ENCODE data around the gene KCNJ6.

Gene KCNJ6

GRCh38 chr21:37808261-37808660 is 108.0 kb downstream of the KCNJ6 start:
- DNase-seq: no peak

GRCh38 chr21:37805266-37805665 is 111.0 kb downstream of the KCNJ6 start:
- no peak for DNase-seq

DNA sequence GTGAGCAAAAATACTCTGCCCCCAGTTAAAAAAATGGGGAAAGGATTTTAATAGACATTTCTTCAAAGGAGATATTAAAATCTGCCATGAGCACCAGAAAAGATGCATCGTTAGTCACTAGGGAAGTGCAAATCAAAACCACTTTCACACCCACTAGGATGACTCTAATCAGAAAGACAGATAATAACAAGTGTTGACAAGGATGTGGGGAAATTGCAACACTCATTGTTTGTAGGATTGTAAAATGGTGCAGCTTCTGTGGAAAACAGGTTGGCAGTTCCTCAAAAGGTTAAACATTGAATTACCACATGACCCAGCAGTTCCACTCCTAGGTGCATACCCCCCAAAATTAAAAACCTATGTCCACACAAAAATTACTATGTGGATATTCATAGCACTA is 112.3 kb downstream of the KCNJ6 start:
- no peak for DNase-seq

- DNase-seq: no peak
These were observed 113.1 kb downstream of the KCNJ6 start for GRCh38 chr21:37803101-37803651.

DNA sequence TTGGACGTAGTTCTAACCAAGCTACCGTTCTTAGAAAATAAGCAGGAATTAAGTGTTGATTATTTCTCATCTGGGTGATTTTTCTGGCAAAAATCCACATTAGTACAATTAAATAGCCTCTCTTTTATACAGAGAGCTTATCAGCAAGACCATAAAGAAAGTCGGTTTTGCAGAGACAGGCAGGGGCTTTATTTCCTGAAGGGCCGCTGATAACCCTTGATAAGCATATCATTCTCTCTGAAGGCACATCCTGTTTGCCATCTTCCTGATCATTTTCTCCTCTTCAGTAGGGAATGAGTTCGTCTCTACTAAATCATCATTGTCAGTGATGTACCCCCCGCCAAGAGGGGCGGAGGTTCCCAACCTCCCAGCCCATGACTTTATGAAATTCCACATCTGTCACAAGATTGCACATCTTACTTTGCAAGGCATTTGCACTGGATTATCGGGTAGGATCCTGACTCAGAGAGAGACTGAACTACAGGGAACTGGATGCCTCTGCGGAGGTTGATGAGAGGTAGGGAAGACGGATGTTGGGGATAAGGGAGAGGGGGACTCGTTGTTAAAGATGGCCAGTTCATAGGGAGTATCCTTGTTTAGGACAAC is 115.7 kb downstream of the KCNJ6 start:
- no peak for DNase-seq

DNA sequence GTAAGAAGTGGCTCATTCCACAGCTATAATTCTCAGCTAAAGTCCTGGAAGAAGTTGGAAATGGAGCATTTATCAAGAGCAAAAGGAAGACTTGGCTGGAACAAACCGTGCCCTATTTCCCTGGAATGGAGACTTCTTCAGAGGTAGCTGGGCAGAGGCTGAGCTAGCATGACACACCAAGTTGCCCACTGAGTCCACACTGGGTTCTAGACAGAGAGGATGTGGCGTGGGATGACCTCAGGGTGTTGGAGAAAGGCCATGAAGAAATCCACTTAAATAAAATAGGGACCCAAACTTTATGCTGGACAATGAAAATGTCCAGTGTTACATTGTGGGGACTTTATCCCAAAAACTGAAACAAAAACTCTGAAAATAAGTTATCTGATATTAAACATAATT is 116.2 kb downstream of the KCNJ6 start:
- DNase-seq: no peak

DNA sequence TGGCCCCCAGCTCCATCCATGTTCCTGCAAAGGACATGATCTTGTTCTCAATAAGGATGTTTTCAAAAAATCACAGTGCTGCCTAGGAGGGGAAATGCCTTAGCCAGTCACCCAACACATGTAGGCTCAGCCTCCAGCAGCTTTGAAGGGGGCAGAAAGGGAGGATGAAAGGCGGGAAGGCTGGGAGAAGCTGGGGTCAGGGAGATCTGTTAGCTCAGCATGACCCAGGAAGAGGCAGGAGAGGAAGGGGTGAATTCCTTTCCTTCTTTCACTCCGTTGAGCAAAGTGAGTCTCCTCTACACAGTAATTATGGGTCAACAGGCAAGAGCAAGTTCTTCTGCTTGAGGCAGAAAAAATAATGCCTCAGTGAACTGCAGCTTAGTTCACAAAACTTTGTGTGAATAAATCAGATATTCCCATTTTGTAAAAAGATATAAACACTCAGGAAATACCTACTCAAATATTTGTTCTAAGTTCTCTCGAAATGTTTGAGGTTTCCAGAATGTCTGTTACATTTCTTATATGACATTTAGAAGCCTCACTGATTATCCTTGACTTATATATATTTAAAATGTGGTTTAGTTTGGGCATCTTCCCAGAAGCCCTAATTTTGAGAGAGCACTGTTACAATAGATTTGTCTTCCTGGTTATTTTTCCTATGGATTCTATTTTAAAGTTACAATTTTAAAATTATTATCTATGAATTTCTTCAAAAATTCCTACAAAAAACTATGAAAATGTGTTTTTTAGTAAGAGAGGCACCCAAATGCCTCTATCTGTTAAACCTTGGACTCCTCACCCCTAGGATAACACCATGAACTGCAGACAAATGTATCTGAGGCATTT is 116.8 kb downstream of the KCNJ6 start:
- DNase-seq: no peak

GRCh38 chr21:37797403-37797802 is 118.9 kb downstream of the KCNJ6 start:
- no peak for DNase-seq

DNA sequence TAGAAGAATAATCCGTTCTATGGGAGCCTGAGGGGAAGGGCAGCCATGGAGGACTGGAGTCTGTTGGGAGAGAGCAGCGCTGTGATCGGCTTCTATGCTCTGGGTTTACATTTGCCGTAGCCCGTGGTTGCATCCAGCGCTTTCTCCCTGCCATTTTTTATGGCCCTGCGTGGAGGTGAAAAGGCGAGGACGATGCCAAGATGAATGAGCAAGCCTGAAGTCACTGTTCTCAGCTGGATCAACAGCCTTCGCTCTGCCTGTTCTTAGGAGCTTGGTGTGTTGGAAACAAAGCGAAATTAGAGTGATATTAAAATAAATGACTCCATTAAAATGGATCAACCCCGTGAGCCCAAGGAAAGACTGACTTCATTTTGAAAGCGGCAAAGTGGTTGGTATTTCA is 120.2 kb downstream of the KCNJ6 start:
- DNase-seq: no peak

- no peak for DNase-seq
These were observed 122.6 kb downstream of the KCNJ6 start for GRCh38 chr21:37793660-37794059.

DNA sequence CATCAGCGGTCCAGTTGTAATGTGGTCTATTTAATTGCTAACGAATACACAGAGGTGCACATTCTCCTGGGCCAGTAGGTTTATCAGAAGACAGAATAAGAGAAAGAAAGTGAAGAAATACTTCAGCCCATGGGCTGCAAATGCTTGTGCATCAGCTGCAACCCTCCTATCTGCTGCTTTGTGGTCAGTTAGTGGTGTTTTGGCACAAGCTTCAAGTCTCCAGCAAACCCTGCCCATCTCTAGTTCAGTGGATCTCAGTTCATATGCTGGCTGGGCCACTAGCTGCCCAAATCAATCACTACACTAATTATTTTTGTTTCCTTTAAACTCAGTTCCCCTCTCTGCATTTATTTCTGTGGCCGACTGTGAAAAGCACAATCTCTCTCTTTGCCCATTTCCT is 124.2 kb downstream of the KCNJ6 start:
- no peak for DNase-seq

- no peak for DNase-seq
These were observed 125.4 kb downstream of the KCNJ6 start for GRCh38 chr21:37790905-37791304.

DNA sequence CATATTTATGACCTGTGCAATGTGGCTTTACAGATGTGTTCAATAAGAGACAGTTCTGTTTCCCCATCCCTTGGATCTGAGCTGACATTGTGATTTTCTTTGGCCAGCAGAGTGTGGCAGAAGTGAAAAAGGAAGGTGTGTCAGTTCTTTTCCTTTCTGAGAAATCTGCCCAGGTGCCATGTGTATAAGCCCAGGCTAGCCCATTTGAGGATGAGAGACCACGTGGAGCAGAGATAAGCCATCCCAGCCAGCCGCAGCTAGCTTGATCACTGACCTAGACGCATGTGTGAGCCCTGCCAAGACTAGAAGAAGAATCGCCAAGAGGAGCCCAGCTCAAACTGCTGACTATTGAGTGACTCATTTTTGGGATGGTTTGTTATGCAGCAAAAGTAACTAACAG is 127.8 kb downstream of the KCNJ6 start:
- no peak for DNase-seq

DNA sequence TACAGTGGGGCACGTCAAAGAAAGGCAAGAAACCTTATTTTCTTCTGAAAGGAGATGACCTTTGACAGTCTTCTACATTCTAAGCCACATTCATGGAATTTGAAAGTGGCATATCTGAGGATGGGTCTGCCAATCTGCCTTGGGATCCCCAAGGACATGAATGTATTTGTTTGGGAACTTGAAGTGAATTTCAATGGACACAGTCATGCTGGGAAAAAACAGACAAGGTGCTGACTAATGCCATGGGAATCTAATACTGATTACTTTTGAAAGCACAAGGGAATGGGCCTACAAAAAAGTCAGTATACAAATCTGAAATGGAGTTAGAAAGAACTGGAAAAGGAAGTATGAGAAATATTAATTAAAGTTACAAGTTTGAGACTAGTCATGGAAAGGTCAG is 128.8 kb downstream of the KCNJ6 start:
- DNase-seq: no peak

GRCh38 chr21:37784591-37785318 is 131.5 kb downstream of the KCNJ6 start:
- DNase-seq: no peak

DNA sequence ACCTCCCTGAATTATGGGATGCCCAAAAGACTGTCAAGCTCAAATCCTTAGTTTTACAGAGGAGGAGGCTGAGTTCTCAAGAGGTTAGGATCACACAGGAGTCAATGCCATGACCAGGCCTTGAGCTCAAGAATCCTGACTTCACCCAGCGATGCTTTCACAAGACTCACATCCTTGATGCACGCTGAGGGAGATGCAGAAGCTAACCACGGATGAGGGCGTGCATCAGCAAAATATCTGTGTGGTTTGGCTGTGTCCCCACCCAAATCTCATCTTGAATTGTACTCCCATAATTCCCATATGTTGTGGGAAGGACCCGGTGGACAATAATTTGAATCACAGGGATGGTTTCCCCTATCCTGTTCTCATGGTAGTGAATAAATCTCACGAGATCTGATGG is 133.2 kb downstream of the KCNJ6 start:
- DNase-seq: no peak

- DNase-seq: no peak
These were observed 135.0 kb downstream of the KCNJ6 start for GRCh38 chr21:37780991-37781983.

- DNase-seq: no peak
These were observed 145.1 kb downstream of the KCNJ6 start for GRCh38 chr21:37771181-37771580.

DNA sequence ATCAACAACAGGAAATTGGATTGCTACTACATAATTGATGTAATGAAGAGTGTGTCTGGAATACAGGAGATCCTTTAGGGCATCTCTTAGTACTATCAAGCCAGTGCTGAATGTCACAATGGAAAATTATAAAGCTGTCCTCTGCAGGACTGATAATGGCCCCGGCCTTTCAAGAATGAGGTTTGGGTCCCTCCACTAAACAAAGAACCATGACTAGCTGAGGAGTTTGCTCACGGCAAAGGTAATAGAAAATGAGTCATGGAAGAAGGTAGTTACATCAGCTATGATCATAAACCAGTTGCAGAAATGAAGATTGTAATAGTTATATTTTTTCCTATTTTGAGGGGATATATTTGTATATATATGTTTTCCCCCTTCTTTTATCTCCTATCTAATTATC is 145.8 kb downstream of the KCNJ6 start:
- DNase-seq: no peak

GRCh38 chr21:37769656-37770055 is 146.6 kb downstream of the KCNJ6 start:
- DNase-seq: no peak

DNA sequence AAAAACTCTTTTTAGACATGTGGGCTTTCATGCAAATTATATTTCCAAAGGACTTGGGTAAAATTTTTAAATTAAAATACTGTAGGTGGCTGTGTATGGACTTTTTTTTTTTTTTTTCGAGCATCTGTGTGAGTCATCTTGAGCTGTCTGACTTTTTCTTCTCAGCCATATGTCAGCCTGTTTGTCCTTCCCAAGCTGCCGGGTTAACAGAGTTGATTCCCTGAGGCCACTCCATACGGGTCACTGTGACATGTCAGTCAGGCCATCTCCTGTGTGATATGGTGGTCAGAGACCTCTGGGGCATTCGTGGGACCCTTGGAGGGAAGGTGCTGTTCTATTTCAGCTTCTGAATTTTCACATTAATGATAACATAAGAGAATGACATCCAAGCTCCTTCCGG is 148.3 kb downstream of the KCNJ6 start:
- no peak for DNase-seq

DNA sequence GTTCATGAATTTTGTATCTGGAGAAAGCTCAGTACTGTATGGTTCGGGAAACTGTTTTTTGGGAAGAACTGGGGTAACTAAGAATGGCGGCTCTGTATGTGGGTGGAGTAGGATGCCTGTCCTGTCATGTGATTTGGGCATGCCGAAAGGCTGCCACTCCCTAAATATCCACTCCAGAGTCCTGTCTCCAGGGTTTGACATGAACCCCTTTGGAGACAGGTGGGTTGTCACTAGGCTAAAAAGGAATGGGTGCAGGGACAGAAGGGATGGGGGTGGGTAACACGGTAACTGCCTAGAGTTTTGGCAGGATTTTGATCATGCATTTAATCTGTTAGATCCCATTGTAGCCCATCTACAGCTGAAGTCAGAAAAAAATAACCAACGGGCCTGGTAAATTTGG is 150.1 kb downstream of the KCNJ6 start:
- no peak for DNase-seq

Data from T-helper 9 cell (primary cell).